Keratinocyte (primary cell): ENCODE data around the gene TRMO.

Source experiments
- EZH2 ChIP-seq: IDR thresholded peaks from one replicate; pipeline ENCODE4 v1.6.1; 2012; ENCODE audit warnings: inconsistent platforms, mild to moderate bottlenecking, low read length, moderate library complexity
- TF ChIP-seq, protein P1 (sequence below), 3 experiments: IDR thresholded peaks in 1 of 3; conservative IDR thresholded peaks in 1 of 3; optimal IDR thresholded peaks in 1 of 3; 2 replicates in 2 of 3; 3 replicates in 1 of 3; pipeline versions ENCODE3 to v1.5.1; 2011; ENCODE audit warnings: low read length in 3 of 3, mild to moderate bottlenecking in 3 of 3, moderate library complexity in 2 of 3, control low read depth in 1 of 3, inconsistent platforms in 1 of 3; ENCODE audit not compliant: insufficient read depth in 2 of 3; ENCODE audit errors: extremely low read depth in 1 of 3

DNA sequence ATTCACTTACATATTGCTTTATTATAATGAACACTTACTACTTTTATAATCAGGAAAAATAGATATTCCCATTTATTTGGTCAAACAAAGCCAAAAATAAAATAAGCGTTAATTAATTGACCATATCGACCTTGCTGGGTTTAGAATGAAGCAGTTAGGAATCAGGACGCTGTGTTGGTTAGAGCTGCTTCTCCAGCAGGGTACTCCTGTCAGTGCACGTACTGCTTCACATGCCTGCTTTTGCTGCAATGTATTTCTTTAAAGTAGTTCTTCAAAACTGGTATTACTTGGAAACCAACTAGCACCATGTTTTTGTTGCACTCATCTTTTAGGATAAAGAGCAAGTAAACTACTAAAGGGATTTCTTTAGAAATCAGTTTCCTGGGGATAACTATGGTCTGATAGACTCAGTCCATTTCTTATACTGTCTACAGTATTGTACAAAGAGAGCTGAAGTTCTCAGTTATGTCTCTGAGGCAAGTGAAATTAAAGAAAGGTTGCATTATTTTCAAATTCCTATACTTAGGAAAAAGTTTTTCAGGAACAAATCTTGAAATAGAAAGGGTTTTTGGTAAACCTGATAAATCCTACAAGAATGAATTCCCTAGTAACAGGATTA lies 6.8 kb upstream of the TRMO start:
- TF ChIP-seq EZH2, result no peak
- TF ChIP-seq, protein P1, sequence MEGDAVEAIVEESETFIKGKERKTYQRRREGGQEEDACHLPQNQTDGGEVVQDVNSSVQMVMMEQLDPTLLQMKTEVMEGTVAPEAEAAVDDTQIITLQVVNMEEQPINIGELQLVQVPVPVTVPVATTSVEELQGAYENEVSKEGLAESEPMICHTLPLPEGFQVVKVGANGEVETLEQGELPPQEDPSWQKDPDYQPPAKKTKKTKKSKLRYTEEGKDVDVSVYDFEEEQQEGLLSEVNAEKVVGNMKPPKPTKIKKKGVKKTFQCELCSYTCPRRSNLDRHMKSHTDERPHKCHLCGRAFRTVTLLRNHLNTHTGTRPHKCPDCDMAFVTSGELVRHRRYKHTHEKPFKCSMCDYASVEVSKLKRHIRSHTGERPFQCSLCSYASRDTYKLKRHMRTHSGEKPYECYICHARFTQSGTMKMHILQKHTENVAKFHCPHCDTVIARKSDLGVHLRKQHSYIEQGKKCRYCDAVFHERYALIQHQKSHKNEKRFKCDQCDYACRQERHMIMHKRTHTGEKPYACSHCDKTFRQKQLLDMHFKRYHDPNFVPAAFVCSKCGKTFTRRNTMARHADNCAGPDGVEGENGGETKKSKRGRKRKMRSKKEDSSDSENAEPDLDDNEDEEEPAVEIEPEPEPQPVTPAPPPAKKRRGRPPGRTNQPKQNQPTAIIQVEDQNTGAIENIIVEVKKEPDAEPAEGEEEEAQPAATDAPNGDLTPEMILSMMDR (optimal IDR thresholded peaks at IDR 0.05 in 1 of 3, IDR thresholded peaks at IDR 0.05 in 1 of 3, conservative IDR thresholded peaks at IDR 0.05 in 1 of 3; ENCODE audit: extremely low read depth in 1 of 3, insufficient read depth in 2 of 3, low read length in 3 of 3), result no peak
